Left ventricle myocardium inferior (tissue), 1 donor: ENCODE data around the gene C7orf57. TPM values are rescaled to one million over a fixed set of nuclear protein-coding genes. Genes with fewer than 3 reads are reported as not detected.

Experiments
- DNase-seq: peaks from one replicate; pipeline ENCODE4 v3.0.0-alpha.2; 2020
- H3K27ac ChIP-seq: fragments of 200-600 bp; replicated peaks from 2 replicates; pipeline ENCODE4 v1.8.0; 2021
- H3K27me3 ChIP-seq: fragments of 200-600 bp; 2 replicates; pipeline ENCODE4 v1.8.0; 2021; ENCODE audit warnings: low read depth
- H3K36me3 ChIP-seq: fragments of 200-600 bp; 2 replicates; pipeline ENCODE4 v1.8.0; 2021
- H3K4me1 ChIP-seq: fragments of 200-600 bp; 2 replicates; pipeline ENCODE4 v1.8.0; 2021
- H3K4me3 ChIP-seq: fragments of 200-600 bp; 2 replicates; pipeline ENCODE4 v1.8.0; 2021; ENCODE audit warnings: mild to moderate bottlenecking, moderate library complexity
- H3K9me3 ChIP-seq: fragments of 200-600 bp; replicated peaks from 2 replicates; pipeline ENCODE4 v1.8.0; 2021
- CTCF ChIP-seq: fragments of 200-600 bp; IDR thresholded peaks from 2 replicates; pipeline ENCODE4 v1.8.0; 2021; ENCODE audit warnings: antibody characterized with exemption, mild to moderate bottlenecking, borderline replicate concordance
- intact Hi-C: fragments of 100-400 bp; cut with micrococcal nuclease; formaldehyde crosslinking; loops from one replicate; pipeline ENCODE4 v1.11.0; 2022
- total RNA-seq: library from RNA; stranded (reverse); fragmentation: NEBNext Ultra II Directional; extraction: Animal tissue kit (Norgen Biotek cat#: 25700); gene quantifications from one replicate; pipeline ENCODE4 v1.2.1, GENCODE V29; 2021
- donor health status: DM: no; HTN: yes; CAD: no; lungs with severe emphysema.

C7orf57 gene
- total RNA-seq, 1 donor from 2014 or later: not detected

GRCh38 chr7:48106906-48107659, 71.7 kb downstream of the C7orf57 start:
- Histone ChIP-seq H3K27ac (no peak overlapping the region), H3K4me1 (no peaks in the 10 kb centered on the region), H3K4me3 (no peak overlapping the region), H3K36me3 (peaks cover 69% of the 10 kb centered on the region), H3K9me3 (no peaks in the 10 kb centered on the region), H3K27me3 (no peaks in the 10 kb centered on the region)
- TF ChIP-seq CTCF: no peak
- no peak for DNase-seq
- intact Hi-C loops: no loop called here

GRCh38 chr7:48107926-48108472, 72.7 kb downstream of the C7orf57 start:
- no peak for DNase-seq
- Histone ChIP-seq H3K4me1 (no peaks in the 10 kb centered on the region), H3K9me3 (no peaks in the 10 kb centered on the region), H3K27ac (no peak overlapping the region), H3K36me3 (peaks cover 60% of the 10 kb centered on the region), H3K27me3 (no peaks in the 10 kb centered on the region), H3K4me3 (no peak overlapping the region)
- TF ChIP-seq CTCF: no peak
- intact Hi-C loops: no loop called here

- Histone ChIP-seq H3K27ac (no peak overlapping the region), H3K9me3 (no peaks in the 10 kb centered on the region), H3K27me3 (no peaks in the 10 kb centered on the region), H3K4me3 (no peak overlapping the region), H3K36me3 (peaks cover 48% of the 10 kb centered on the region), H3K4me1 (no peaks in the 10 kb centered on the region)
- TF ChIP-seq CTCF: no peak
- no peak for DNase-seq
- intact Hi-C loops: no loop called here
Observed at GRCh38 chr7:48108959-48109847, 73.9 kb downstream of the C7orf57 start.

GRCh38 chr7:48109848-48110663, 74.7 kb downstream of the C7orf57 start:
- intact Hi-C loops: loop anchor here (5.0 kb wide), 1 partner anchor 118 kb away; no protein-coding TSS in a partner anchor
- Histone ChIP-seq H3K27ac (no peak overlapping the region), H3K4me1 (no peaks in the 10 kb centered on the region), H3K36me3 (peaks cover 39% of the 10 kb centered on the region), H3K9me3 (no peaks in the 10 kb centered on the region), H3K4me3 (no peak overlapping the region), H3K27me3 (no peaks in the 10 kb centered on the region)
- peak; percentile 100 for TF ChIP-seq CTCF
- peak; percentile 71 for DNase-seq

- intact Hi-C loops: loop anchor here (5.0 kb wide), 1 partner anchor 119 kb away; no protein-coding TSS in a partner anchor
Observed at GRCh38 chr7:48110868-48111267, 75.5 kb downstream of the C7orf57 start.

More at GRCh38 chr7:48110868-48111267, 75.5 kb downstream of the C7orf57 start:
- Histone ChIP-seq H3K4me3 (no peak overlapping the region), H3K9me3 (no peaks in the 10 kb centered on the region), H3K27ac (no peak overlapping the region), H3K4me1 (no peaks in the 10 kb centered on the region), H3K36me3 (peaks cover 31% of the 10 kb centered on the region), H3K27me3 (no peaks in the 10 kb centered on the region)
- DNase-seq: no peak
- TF ChIP-seq CTCF: no peak
